Subcutaneous adipose tissue (tissue), 4 donors: ENCODE measurements around the gene ZKSCAN7. TPM values are rescaled to one million over a fixed set of nuclear protein-coding genes. Genes with fewer than 3 reads are reported as not detected.

Source experiments
- total RNA-seq, 4 donors: library from RNA; depleted of rRNA; stranded (reverse); fragments of >200 nt; gene quantifications; one replicate each; pipeline ENCODE4 v1.1.0, GENCODE V29; 2016
- TF ChIP-seq, protein P1 (sequence below): fragments of 450-650 bp; IDR thresholded peaks from one replicate; pipeline ENCODE4 v1.5.1; 2016; ENCODE audit warnings: low read depth, mild to moderate bottlenecking, control low read depth, antibody characterized with exemption, moderate library complexity

The ZKSCAN7 gene
- total RNA-seq, 4 donors from 2014 or later = 2.6 to 4.1 (median 3.4) TPM

DNA sequence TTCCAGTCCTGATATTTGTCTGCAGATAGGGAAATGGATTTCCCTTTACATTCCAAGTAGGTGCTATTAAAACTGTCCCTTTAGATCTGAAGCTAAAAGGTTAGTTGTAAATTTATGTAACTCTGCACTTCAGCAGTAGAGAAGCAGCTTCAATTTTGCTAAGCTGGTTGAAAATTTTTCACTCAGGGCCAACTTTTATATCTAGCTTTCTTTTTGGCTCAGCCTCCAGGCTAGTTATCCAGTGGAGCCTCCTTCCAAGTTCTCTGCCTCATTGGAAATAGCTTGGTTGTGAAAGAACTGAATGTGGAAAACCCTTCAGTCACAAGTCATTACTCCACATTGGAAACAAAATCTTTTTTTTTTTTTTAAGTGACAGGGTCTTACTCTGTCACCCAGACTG is 21.6 kb downstream of the ZKSCAN7 start:
- TF ChIP-seq, protein P1, sequence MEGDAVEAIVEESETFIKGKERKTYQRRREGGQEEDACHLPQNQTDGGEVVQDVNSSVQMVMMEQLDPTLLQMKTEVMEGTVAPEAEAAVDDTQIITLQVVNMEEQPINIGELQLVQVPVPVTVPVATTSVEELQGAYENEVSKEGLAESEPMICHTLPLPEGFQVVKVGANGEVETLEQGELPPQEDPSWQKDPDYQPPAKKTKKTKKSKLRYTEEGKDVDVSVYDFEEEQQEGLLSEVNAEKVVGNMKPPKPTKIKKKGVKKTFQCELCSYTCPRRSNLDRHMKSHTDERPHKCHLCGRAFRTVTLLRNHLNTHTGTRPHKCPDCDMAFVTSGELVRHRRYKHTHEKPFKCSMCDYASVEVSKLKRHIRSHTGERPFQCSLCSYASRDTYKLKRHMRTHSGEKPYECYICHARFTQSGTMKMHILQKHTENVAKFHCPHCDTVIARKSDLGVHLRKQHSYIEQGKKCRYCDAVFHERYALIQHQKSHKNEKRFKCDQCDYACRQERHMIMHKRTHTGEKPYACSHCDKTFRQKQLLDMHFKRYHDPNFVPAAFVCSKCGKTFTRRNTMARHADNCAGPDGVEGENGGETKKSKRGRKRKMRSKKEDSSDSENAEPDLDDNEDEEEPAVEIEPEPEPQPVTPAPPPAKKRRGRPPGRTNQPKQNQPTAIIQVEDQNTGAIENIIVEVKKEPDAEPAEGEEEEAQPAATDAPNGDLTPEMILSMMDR = no peak

GRCh38 chr3:44584646-44585501 is 29.9 kb downstream of the ZKSCAN7 start, which contains the start of gene ZNF660:
Gene ZNF660, plus strand, starts transcription at chr3:44584964. Its CDS starts 9,230 bp downstream, at chr3:44594194.
- TF ChIP-seq, protein P1 = no peak

GRCh38 chr3:44596621-44597020 is 41.6 kb downstream of the ZKSCAN7 start:
- TF ChIP-seq, protein P1 = no peak

DNA sequence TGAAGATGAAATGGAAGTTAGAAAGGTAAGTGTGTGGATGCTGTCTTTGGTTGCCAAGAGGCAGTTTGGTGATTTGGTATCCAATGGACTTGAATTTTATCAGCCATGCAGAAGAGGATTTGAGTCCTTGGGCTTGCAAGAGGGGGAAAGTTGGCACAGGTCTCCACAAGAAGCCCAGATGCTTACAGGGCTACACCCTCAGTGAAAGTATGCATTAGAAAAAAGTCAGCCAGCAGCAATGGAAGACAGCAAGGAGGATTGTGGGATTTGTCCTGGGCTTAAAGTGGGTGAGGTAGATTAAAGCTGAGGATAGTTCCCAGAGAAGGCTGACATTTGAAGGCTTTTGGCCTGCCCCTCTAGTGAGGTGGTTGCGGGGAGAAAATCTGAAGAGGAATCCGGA is 46.8 kb downstream of the ZKSCAN7 start:
- TF ChIP-seq, protein P1 = no peak

DNA sequence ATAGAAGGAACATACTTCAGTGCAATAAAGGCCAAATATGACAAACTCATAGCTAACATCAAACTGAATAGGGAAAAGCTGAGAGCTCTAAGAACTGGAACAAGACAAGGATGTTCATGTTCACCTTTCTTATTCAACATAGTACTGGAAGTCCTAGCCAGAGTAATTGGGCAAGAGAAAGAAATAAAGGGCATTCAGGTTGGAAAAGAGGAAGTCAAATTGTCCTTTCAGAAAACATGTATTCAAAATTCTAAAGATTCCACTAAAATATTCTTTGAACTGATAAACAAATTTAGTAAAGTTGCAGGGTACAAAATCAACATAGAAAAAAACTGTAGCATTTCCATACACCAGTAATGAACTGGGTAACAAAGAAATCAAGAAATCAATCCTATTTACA is 57.7 kb downstream of the ZKSCAN7 start:
- TF ChIP-seq, protein P1 = no peak

Other genes with a start within 250 kb of the ZKSCAN7 start
- 10 to 100 TPM; 19.8 to 36.7 (median 26.7) TPM for gene TCAIM, start 216.4 kb upstream of the ZKSCAN7 start, total RNA-seq
- 10 to 100 TPM in 1 of 4 donors, 1 to 10 TPM in 3; 5.5 to 11.9 (median 8.1) TPM for gene ZNF445, start 77.5 kb upstream of the ZKSCAN7 start, total RNA-seq
- 1 to 10 TPM; 1.9 to 3.9 (median 3.6) TPM for gene ZNF660, start 29.8 kb downstream of the ZKSCAN7 start, total RNA-seq
- 10 to 100 TPM; 13.1 to 17.4 (median 15.0) TPM for gene ZNF197, start 69.8 kb downstream of the ZKSCAN7 start, total RNA-seq
- gene ZNF35, start 93.5 kb downstream of the ZKSCAN7 start, total RNA-seq = 10 to 100 TPM in 3 of 4 donors, 1 to 10 TPM in 1; 8.2 to 13.2 (median 10.8) TPM
- gene ZNF502, start 157.5 kb downstream of the ZKSCAN7 start, total RNA-seq = 1 to 10 TPM; 3.9 to 6.2 (median 4.6) TPM
- gene ZNF501, start 174.4 kb downstream of the ZKSCAN7 start, total RNA-seq = 1 to 10 TPM; 3.9 to 9.5 (median 4.6) TPM
- 10 to 100 TPM; 21.5 to 27.1 (median 25.0) TPM for gene KIAA1143, start 206.4 kb downstream of the ZKSCAN7 start, total RNA-seq
- gene KIF15, start 206.6 kb downstream of the ZKSCAN7 start, total RNA-seq = 1 to 10 TPM in 2 of 4 donors, under 1 TPM in 1, not detected in 1; 0.98 to 2.5 (median 1.5) TPM